Epithelial cell of esophagus (primary cell): ENCODE measurements around the gene UBN1.
"Not testable (repeated sequence)": the region's sequence is repeated elsewhere in the genome, so short reads cannot be mapped to it uniquely, and the experiment has no call there.

Experiments
- DNase-seq: peaks from one replicate; pipeline ENCODE4 v3.0.0; 2010; ENCODE audit warnings: low read depth
- H3K4me3 ChIP-seq: 2 replicates; pipeline ENCODE4 v1.5.1; 2011; ENCODE audit warnings: mild to moderate bottlenecking, low read length, control low read depth
- CTCF ChIP-seq: IDR thresholded peaks from 2 replicates; pipeline ENCODE4 v1.5.1; 2011; ENCODE audit warnings: low read depth, mild to moderate bottlenecking, low read length, control low read depth, inconsistent platforms; ENCODE audit not compliant: insufficient read depth; ENCODE audit errors: missing control alignments

The UBN1 gene

GRCh38 chr16:4926928-4927327, 79.6 kb downstream of the UBN1 start:
- H3K4me3 ChIP-seq, result no peak overlapping the region
- no peak for TF ChIP-seq CTCF
- DNase-seq, result no peak

- H3K4me3 ChIP-seq, result no peak overlapping the region
- no peak for TF ChIP-seq CTCF
- DNase-seq, result no peak
Observed at GRCh38 chr16:4927661-4928060, 80.4 kb downstream of the UBN1 start.

- no peak overlapping the region for H3K4me3 ChIP-seq
- DNase-seq, result no peak
- TF ChIP-seq CTCF, result no peak
Observed at GRCh38 chr16:4928227-4928626, 80.9 kb downstream of the UBN1 start.

- not testable (repeated sequence) for DNase-seq, H3K4me3 ChIP-seq
Observed at GRCh38 chr16:4929619-4930018, 82.3 kb downstream of the UBN1 start.

- DNase-seq, result peak; percentile 63
- no peak for TF ChIP-seq CTCF
- H3K4me3 ChIP-seq, result peak overlapping the region; percentile 1
Observed at GRCh38 chr16:4931381-4931780, 84.1 kb downstream of the UBN1 start.
